NK-92 (cell line): ENCODE measurements around the gene EZH2.

Experiments used
- DNase-seq: peaks from one replicate; lab custom pipeline; 2025; ENCODE audit not compliant: unreplicated experiment; lab: John Stamatoyannopoulos, UW

Gene EZH2

DNA sequence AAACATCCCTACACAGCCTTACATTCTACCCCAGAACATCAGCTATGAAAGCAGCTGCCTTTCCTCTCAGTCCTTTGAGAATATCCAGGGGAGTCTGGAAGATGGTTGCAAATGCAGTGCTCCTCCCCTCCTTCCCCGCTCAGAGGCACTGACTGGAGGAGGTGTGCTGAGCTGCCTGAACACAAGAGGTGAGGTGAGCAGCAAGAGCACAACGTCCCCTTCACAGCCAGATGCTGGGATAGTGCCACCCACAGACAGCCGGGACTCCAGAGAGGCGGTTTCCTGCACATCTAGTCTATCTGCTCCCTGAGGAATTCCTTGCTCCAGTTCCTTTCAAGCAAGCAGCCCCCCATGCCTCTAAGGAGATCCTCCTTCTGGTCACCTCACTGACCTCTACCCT is 74.2 kb downstream of the EZH2 start:
- DNase-seq, result no peak

- DNase-seq, result no peak
Observed at GRCh38 chr7:148807436-148807835, 76.7 kb downstream of the EZH2 start.

DNA sequence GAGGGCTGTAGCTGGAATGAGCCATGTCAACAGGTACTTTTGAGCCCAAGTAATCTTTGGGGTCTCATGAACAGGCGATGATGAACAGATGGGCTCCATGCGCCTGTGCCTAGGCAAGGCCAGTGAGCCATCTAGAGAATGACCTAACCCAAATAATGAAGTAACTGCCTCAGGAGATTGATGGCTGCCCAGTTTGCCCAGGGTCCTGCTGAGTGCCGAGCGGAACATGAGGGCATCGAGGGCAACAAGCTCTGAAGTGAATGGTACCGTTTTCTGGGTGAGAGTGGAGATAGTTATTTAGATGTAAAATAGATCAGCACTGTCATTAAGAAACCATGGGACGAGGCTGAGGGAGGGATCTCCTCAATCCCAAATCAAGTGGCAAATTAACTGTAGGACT is 77.9 kb downstream of the EZH2 start:
- no peak for DNase-seq

GRCh38 chr7:148804343-148805235 is 79.5 kb downstream of the EZH2 start:
- no peak for DNase-seq

- no peak for DNase-seq
Observed at GRCh38 chr7:148803094-148803493, 81.0 kb downstream of the EZH2 start.

DNA sequence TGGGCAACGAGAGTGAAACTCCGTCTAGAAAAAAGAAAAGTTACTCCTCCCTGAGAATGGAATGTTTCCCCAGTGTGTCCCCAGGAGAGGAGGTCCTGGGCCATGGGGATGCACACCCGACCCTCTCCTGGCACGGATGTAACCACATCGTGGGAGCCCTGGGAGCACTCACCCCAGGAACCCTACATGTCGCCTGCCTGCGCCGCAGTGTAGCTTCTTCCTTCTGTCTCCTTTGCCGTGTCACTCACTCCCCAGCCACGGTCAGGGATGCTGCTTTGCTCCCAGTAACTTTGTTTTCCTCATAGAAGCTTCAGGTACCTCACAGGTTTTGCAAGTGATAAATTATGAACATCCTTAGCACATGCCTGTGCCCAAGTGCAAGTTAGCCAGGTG is 82.0 kb downstream of the EZH2 start:
- DNase-seq, result no peak

DNA sequence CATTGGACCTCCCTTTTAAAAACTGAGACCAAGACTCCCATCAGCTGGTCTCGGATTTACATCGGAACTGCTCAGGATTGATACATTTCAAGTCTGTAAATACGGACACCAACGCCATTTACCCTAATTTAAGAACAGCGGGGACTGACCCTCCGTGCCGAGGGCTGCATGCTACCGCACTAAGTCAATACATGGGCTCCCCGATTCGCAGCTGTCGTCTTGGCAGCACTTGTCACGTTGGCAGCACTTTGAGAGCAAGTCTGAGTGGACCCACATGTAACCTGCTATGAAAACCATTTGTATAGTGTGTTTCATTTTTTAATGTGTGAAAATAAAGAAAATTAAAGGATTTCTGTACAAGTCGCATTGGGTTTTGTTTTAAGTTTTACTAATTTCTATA is 83.4 kb downstream of the EZH2 start:
- DNase-seq, result no peak

- DNase-seq, result no peak
Observed at GRCh38 chr7:148799893-148800555, 84.1 kb downstream of the EZH2 start.

- DNase-seq, result no peak
Observed at GRCh38 chr7:148796841-148797240, 87.2 kb downstream of the EZH2 start.

GRCh38 chr7:148794476-148794875 is 89.6 kb downstream of the EZH2 start:
- DNase-seq, result no peak

DNA sequence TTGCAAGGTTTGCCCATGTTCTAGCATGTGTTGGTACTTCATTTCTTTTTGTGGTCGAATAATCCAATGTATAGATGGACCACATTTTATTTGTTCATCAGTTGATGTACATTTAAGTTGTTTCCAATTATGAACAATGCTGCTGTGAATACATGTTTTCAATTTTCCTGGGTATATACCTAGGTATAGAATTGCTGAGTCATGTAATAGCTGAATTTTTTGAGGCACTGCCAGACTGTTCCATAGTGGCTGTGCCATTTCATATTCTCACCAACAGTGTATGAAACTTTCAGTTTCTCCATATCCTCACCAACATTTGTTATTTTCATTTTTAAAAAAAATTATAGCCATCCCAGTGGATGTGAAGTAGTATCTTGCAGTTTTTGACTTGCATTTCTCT is 90.5 kb downstream of the EZH2 start:
- no peak for DNase-seq

- no peak for DNase-seq
Observed at GRCh38 chr7:148791546-148791945, 92.5 kb downstream of the EZH2 start.

DNA sequence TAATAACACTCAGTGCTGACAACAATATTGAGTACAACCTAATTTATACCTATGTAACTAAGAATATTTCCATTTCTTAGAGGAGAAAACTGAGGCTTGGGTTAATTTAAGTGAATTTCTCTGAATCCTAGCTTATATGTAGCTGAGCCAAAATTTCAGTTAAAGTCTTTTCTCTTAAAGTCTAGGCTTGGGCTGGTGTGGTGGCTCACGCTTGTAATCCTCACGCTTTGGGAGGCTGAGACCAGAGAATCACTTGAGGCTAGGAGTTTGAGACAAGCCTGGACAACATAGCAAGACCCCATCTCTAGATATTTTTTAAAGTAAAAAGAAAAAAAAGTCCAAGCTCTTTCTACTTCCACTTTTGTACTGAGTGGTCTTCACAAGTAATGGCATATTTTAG is 93.2 kb downstream of the EZH2 start:
- DNase-seq, result no peak

GRCh38 chr7:148790131-148790726 is 93.9 kb downstream of the EZH2 start:
- DNase-seq, result no peak

DNA sequence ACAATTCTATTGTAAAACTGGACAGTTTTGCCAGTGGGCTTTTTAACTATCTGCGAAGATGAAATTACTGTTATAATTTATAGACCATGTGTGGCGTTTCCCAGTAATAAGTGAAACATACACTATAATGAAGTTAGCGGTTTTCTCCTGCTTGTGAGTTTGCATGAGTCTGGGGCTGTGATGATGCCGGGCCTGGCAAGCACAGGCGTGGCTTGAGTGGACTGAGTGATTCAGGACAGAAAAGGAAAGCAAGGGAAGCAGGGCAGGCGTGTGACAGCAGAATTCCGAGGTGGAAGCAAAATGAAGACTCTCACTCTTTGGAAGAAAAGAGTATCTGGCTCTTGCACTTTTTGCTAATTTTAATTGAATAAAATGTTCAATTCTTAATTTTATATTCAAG is 94.9 kb downstream of the EZH2 start:
- no peak for DNase-seq

- no peak for DNase-seq
Observed at GRCh38 chr7:148787571-148788295, 96.4 kb downstream of the EZH2 start.

- DNase-seq, result no peak
Observed at GRCh38 chr7:148783801-148784527, 100.1 kb downstream of the EZH2 start.

GRCh38 chr7:148782757-148783456 is 101.2 kb downstream of the EZH2 start:
- DNase-seq, result no peak

DNA sequence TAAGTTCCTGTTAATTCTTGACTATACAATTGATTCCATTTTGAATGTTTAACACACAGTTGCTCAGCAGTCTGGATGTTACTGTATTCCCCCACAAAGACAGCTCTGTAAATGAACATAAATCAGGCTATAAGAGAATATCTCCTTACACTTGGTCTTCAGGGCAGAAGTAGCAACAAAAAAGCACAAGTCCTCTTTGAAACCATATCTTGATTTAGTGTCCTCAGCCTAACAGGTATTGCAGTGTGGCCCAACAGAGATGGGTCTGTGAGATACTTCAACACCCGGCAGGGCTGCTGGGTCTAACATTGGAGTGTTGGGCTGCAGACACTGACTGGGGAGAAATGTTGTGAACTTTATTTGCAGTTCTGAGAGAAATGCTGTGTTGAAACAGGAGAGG is 109.6 kb downstream of the EZH2 start:
- DNase-seq, result no peak

DNA sequence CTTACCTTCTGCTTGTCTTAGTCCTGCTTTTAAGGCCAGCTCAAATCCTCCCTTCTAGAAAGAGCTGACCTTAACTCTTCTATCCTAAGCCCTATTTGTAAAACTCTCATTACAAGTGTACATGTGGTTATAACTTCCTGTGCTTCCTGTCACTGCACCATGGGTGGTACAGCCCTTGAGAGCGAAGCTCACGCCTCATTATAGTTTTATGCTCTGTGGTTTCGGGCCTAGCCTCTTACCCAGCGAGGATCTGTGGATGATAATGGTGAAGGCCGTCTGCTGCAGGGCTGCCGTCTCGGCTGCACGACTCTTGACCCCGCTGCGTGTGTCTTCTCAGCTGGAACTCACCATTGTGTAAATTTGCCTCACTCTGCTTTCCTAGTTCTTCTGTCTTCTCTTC is 110.8 kb downstream of the EZH2 start:
- no peak for DNase-seq
